HEK293 (cell line): ENCODE data around the gene MAS1.

Experiments used
- CTCF ChIA-PET: fragments of 350-600 bp; formaldehyde crosslinking; extraction: SDS; loops from one replicate; lab custom pipeline; 2021; ENCODE audit warnings: antibody characterized with exemption; lab: Yijun Ruan, JAX
- POLR2A ChIA-PET: fragments of 300-600 bp; formaldehyde crosslinking; extraction: SDS; loops from one replicate; lab custom pipeline; 2020; ENCODE audit warnings: antibody characterized with exemption, inconsistent platforms; lab: Yijun Ruan, JAX
- H3K27ac ChIP-seq: fragments of 200-500 bp; sonication (Bioruptor generic); 2 replicates; pipeline ENCODE4 v1.5.1; 2014; ENCODE audit warnings: low read depth, low read length, control low read depth, inconsistent platforms; ENCODE audit errors: extremely low read depth
- H3K36me3 ChIP-seq, 2 experiments: fragments of 200-500 bp in 1 of 2; sonication (Bioruptor generic) in 1 of 2; 1 replicate in 1 of 2; 2 replicates in 1 of 2; pipeline ENCODE4 v1.5.1; 2014 to 2017; ENCODE audit warnings: inconsistent platforms in 2 of 2, low read length in 2 of 2; ENCODE audit not compliant: control insufficient read depth in 2 of 2, insufficient read depth in 1 of 2
- H3K4me1 ChIP-seq: fragments of 200-500 bp; sonication (Bioruptor generic); 2 replicates; pipeline ENCODE4 v1.5.1; 2014; ENCODE audit warnings: mild to moderate bottlenecking, low read length, inconsistent platforms; ENCODE audit not compliant: control insufficient read depth, insufficient read depth
- H3K4me3 ChIP-seq: 2 replicates; pipeline ENCODE4 v1.5.1; 2011; ENCODE audit warnings: low read depth, mild to moderate bottlenecking, control low read depth, low read length, moderate library complexity
- H3K9me3 ChIP-seq: fragments of 200-500 bp; sonication (Bioruptor generic); 2 replicates; pipeline ENCODE4 v1.5.1; 2014; ENCODE audit warnings: low read depth, low read length, inconsistent platforms; ENCODE audit not compliant: control insufficient read depth, insufficient read depth
- HOXD13 ChIP-seq: sonication (generic); formaldehyde crosslinking; IDR thresholded peaks from 2 replicates; pipeline ENCODE4 v1.8.0; 2022; ENCODE audit warnings: missing genetic modification reagents, borderline replicate concordance
- OSR2 ChIP-seq: fragments of 450-650 bp; formaldehyde crosslinking; IDR thresholded peaks from 2 replicates; pipeline ENCODE4 v1.5.1; 2016; ENCODE audit warnings: missing biosample characterization, missing genetic modification characterization
- REPIN1 ChIP-seq: fragments of 450-650 bp; formaldehyde crosslinking; IDR thresholded peaks from 2 replicates; pipeline ENCODE4 v1.5.1; 2017; ENCODE audit warnings: missing biosample characterization, missing genetic modification characterization, low read depth
- SCRT2 ChIP-seq: fragments of 450-650 bp; formaldehyde crosslinking; IDR thresholded peaks from 2 replicates; pipeline ENCODE4 v1.5.1; 2016; ENCODE audit warnings: missing biosample characterization, missing genetic modification characterization
- SETDB1 ChIP-seq: IDR thresholded peaks from one replicate; pipeline ENCODE4 v1.6.1; 2017; ENCODE audit warnings: mild to moderate bottlenecking, low read length, moderate library complexity, mixed read lengths; ENCODE audit not compliant: insufficient read length
- SP3 ChIP-seq: fragments of 450-650 bp; formaldehyde crosslinking; IDR thresholded peaks from 2 replicates; pipeline ENCODE4 v1.5.1; 2016; ENCODE audit warnings: missing biosample characterization, missing genetic modification characterization
- TRIM28 ChIP-seq: IDR thresholded peaks from 2 replicates; pipeline ENCODE4 v1.6.1; 2011; ENCODE audit warnings: low read length, control low read depth, borderline replicate concordance
- WT1 ChIP-seq: fragments of 450-650 bp; formaldehyde crosslinking; IDR thresholded peaks from 2 replicates; pipeline ENCODE4 v1.5.1; 2016; ENCODE audit warnings: missing biosample characterization, missing genetic modification characterization
- ZBTB21 ChIP-seq: fragments of 450-650 bp; formaldehyde crosslinking; IDR thresholded peaks from 2 replicates; pipeline ENCODE4 v1.5.1; 2017; ENCODE audit warnings: missing biosample characterization, missing genetic modification characterization
- ZNF112 ChIP-seq: fragments of 450-650 bp; formaldehyde crosslinking; IDR thresholded peaks from 2 replicates; pipeline ENCODE4 v1.5.0; 2017; ENCODE audit warnings: missing biosample characterization, missing genetic modification characterization
- ZNF16 ChIP-seq: fragments of 450-650 bp; formaldehyde crosslinking; IDR thresholded peaks from 2 replicates; pipeline ENCODE4 v1.5.1; 2016; ENCODE audit warnings: low read depth, missing biosample characterization, missing genetic modification characterization
- ZNF274 ChIP-seq, 2 experiments: fragments of 200-500 bp in 1 of 2; fragments of 450-650 bp in 1 of 2; sonication (Bioruptor generic) in 1 of 2; formaldehyde crosslinking in 1 of 2; IDR thresholded peaks; 2 replicates each; pipeline versions ENCODE4 v1.5.1 to v1.6.1; 2014 to 2016; ENCODE audit warnings: borderline replicate concordance in 1 of 2, inconsistent platforms in 1 of 2, low read length in 1 of 2, missing biosample characterization in 1 of 2, missing genetic modification characterization in 1 of 2
- ZNF335 ChIP-seq: fragments of 450-650 bp; formaldehyde crosslinking; conservative IDR thresholded peaks from 2 replicates; pipeline ENCODE4 v1.5.1; 2016; ENCODE audit warnings: missing biosample characterization, missing genetic modification characterization
- ZNF366 ChIP-seq: fragments of 450-650 bp; formaldehyde crosslinking; conservative IDR thresholded peaks from 2 replicates; pipeline ENCODE4 v1.5.1; 2016; ENCODE audit warnings: missing biosample characterization, missing genetic modification characterization
- ZNF37A ChIP-seq: fragments of 450-650 bp; IDR thresholded peaks from 2 replicates; pipeline ENCODE4 v1.5.1; 2018; ENCODE audit warnings: missing biosample characterization, missing genetic modification characterization
- ZNF433 ChIP-seq: fragments of 450-650 bp; formaldehyde crosslinking; IDR thresholded peaks from 2 replicates; pipeline ENCODE4 v1.5.1; 2016; ENCODE audit warnings: missing biosample characterization, missing genetic modification characterization, low read depth
- ZNF514 ChIP-seq: fragments of 450-650 bp; formaldehyde crosslinking; IDR thresholded peaks from 2 replicates; pipeline ENCODE4 v1.5.1; 2016; ENCODE audit warnings: missing biosample characterization, missing genetic modification characterization
- ZNF600 ChIP-seq: fragments of 450-650 bp; formaldehyde crosslinking; IDR thresholded peaks from 2 replicates; pipeline ENCODE4 v1.5.1; 2016; ENCODE audit warnings: missing biosample characterization, missing genetic modification characterization
- ZNF629 ChIP-seq: fragments of 450-650 bp; formaldehyde crosslinking; IDR thresholded peaks from 2 replicates; pipeline ENCODE4 v1.5.1; 2017; ENCODE audit warnings: missing biosample characterization, missing genetic modification characterization
- ZNF654 ChIP-seq: fragments of 450-650 bp; formaldehyde crosslinking; IDR thresholded peaks from 2 replicates; pipeline ENCODE4 v1.5.1; 2016; ENCODE audit warnings: low read depth, missing biosample characterization, missing genetic modification characterization
- ZNF707 ChIP-seq: fragments of 450-650 bp; formaldehyde crosslinking; IDR thresholded peaks from 2 replicates; pipeline ENCODE4 v1.5.1; 2016; ENCODE audit warnings: missing biosample characterization, missing genetic modification characterization
- ZNF776 ChIP-seq: fragments of 450-650 bp; formaldehyde crosslinking; IDR thresholded peaks from 2 replicates; pipeline ENCODE4 v1.5.0; 2017; ENCODE audit warnings: missing biosample characterization, missing genetic modification characterization, borderline replicate concordance
- TF ChIP-seq, protein P1 (sequence below): fragments of 450-650 bp; formaldehyde crosslinking; IDR thresholded peaks from 2 replicates; pipeline ENCODE4 v1.5.1; 2017; ENCODE audit warnings: missing biosample characterization, missing genetic modification characterization
- TF ChIP-seq, protein P2 (sequence below): fragments of 450-650 bp; formaldehyde crosslinking; IDR thresholded peaks from 2 replicates; pipeline ENCODE4 v1.5.1; 2016; ENCODE audit warnings: missing biosample characterization, missing genetic modification characterization, low read depth
- TF ChIP-seq, protein P3 (sequence below): fragments of 450-650 bp; formaldehyde crosslinking; IDR thresholded peaks from 2 replicates; pipeline ENCODE4 v1.5.1; 2016; ENCODE audit warnings: missing biosample characterization, missing genetic modification characterization

MAS1 gene

DNA sequence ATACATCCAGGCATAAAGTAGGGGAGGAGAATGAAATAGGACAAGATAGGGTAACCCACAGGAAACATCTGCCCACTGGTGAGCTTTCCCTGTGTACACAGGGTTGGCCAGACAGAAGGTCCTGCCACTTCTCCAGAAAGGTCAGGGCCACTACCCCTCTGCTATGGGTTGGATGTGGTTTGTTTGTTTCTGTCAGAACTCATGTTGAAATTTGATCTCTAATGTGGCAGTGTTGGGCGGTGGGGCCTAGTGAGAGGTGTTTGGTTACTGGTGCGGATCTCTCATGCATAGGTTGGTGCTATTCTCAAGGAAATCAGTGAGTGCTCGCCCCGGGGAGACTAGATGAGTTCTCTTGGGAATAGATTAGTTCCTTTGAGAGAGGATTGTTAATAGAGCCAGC lies 15.6 kb upstream of the MAS1 start:
- TF ChIP-seq ZNF335 = no peak
- peak; percentile 26; the same call in 1 of the 2 replicates for TF ChIP-seq ZNF600 (tag by site-specific recombination)
- TF ChIP-seq TRIM28 = 0 out of 2 replicates have a peak, but pooled peaks have one; percentile 71
- no peak for TF ChIP-seq ZNF433 (tag by site-specific recombination)
- TF ChIP-seq ZNF16 (tag by site-specific recombination) = no peak
- TF ChIP-seq ZNF514 = no peak
- TF ChIP-seq SETDB1 = peak; percentile 43
- TF ChIP-seq ZBTB21 (tag by site-specific recombination) = no peak
- TF ChIP-seq ZNF654 (tag by site-specific recombination) = no peak
- TF ChIP-seq, all 188 proteins: peak for 3
- Histone ChIP-seq H3K4me1 (no peaks in the 10 kb centered on the region), H3K36me3 (no peaks in the 10 kb centered on the region), H3K9me3 (no peaks in the 10 kb centered on the region), H3K4me3 (no peak overlapping the region), H3K27ac (no peak overlapping the region)
- ChIA-PET CTCF (interaction anchor here (2.2 kb wide), 1 partner anchor 12 kb away, joined by 10 read pairs; no protein-coding TSS in a partner anchor), POLR2A (no interaction called here)

DNA sequence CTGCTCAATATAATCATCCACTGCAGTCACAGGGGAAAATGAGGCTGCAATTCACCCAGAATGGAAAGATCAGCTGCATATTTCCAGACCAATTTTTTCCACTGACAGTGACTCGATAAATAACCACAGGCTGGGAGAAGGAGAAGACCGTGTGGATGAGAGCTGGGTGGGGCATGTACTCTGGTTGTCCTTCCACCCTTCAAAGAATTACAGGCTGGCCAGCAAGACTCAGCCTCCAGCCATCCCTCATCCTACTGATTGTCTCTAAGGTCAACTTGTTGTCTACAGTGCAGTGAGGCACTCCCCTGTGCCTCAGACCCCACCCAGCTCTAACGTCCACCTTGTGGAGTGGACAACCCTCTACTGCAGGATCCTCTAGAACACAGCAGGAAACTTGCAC lies 14.5 kb upstream of the MAS1 start:
- H3K4me3 ChIP-seq = no peak overlapping the region
- ChIA-PET CTCF (interaction anchor here (1.0 to 2.2 kb wide), 2 partner anchors 9 to 13 kb away, joined by 3 to 10 read pairs; no protein-coding TSS in a partner anchor), POLR2A (no interaction called here)
- no peaks in the 10 kb centered on the region for H3K9me3 ChIP-seq
- H3K27ac ChIP-seq = no peak overlapping the region
- H3K36me3 ChIP-seq = no peaks in the 10 kb centered on the region
- H3K4me1 ChIP-seq = no peaks in the 10 kb centered on the region
- TF ChIP-seq HOXD13 (CRISPR knock-in tag) (no peak), ZNF274 (IDR thresholded peaks at IDR 0.05; ENCODE audit: low read length) (no peak), ZNF274 (tag by site-specific recombination; IDR thresholded peaks at IDR 0.05; ENCODE audit: borderline replicate concordance) (no peak), ZNF112 (tag by site-specific recombination) (no peak)
- TF ChIP-seq, protein P1, sequence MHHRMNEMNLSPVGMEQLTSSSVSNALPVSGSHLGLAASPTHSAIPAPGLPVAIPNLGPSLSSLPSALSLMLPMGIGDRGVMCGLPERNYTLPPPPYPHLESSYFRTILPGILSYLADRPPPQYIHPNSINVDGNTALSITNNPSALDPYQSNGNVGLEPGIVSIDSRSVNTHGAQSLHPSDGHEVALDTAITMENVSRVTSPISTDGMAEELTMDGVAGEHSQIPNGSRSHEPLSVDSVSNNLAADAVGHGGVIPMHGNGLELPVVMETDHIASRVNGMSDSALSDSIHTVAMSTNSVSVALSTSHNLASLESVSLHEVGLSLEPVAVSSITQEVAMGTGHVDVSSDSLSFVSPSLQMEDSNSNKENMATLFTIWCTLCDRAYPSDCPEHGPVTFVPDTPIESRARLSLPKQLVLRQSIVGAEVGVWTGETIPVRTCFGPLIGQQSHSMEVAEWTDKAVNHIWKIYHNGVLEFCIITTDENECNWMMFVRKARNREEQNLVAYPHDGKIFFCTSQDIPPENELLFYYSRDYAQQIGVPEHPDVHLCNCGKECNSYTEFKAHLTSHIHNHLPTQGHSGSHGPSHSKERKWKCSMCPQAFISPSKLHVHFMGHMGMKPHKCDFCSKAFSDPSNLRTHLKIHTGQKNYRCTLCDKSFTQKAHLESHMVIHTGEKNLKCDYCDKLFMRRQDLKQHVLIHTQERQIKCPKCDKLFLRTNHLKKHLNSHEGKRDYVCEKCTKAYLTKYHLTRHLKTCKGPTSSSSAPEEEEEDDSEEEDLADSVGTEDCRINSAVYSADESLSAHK = no peak

DNA sequence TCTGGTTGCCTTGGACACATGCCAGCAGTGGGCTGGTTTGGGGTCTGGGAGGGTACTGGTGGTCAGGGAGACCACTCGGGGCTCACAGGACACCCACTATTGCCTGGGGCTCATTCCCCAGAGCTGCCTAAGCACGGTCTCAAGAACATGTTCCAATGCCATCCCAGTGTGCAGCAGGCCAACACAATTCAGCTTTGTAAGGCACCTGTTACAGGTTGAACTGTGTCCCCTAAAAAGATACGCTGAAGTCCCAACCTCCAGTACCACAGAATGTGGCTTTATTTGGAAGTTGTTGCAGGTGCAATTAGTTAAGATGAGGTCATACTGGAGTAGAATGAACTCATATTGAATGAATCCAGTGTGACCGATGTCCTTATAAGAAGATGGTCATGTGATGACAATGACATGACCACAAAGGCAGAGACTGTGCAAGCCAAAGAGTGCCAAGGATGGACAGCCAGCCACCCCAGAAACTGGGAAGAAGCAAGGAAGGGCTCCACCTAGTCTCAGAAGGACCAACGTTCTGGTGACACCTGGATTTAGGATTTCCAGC lies 13.5 kb upstream of the MAS1 start:
- no peaks in the 10 kb centered on the region for H3K4me1 ChIP-seq
- H3K9me3 ChIP-seq = no peaks in the 10 kb centered on the region
- POLR2A ChIA-PET = no interaction called here
- H3K36me3 ChIP-seq = no peaks in the 10 kb centered on the region
- no peak overlapping the region for H3K27ac ChIP-seq
- 0 out of 2 replicates have a peak, but pooled peaks have one; percentile 20 for TF ChIP-seq ZNF366 (tag by site-specific recombination)
- TF ChIP-seq TRIM28 = no peak
- no peak for TF ChIP-seq OSR2
- no peak for TF ChIP-seq ZNF37A (tag by site-specific recombination)
- TF ChIP-seq ZNF629 (tag by site-specific recombination) = 0 out of 2 replicates have a peak, but pooled peaks have one; percentile 40
- TF ChIP-seq, protein P2, sequence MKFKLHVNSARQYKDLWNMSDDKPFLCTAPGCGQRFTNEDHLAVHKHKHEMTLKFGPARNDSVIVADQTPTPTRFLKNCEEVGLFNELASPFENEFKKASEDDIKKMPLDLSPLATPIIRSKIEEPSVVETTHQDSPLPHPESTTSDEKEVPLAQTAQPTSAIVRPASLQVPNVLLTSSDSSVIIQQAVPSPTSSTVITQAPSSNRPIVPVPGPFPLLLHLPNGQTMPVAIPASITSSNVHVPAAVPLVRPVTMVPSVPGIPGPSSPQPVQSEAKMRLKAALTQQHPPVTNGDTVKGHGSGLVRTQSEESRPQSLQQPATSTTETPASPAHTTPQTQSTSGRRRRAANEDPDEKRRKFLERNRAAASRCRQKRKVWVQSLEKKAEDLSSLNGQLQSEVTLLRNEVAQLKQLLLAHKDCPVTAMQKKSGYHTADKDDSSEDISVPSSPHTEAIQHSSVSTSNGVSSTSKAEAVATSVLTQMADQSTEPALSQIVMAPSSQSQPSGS (tag by site-specific recombination) = 0 out of 2 replicates have a peak, but pooled peaks have one; percentile 47
- no peak for TF ChIP-seq ZNF707 (tag by site-specific recombination)
- no peak for TF ChIP-seq ZNF776
- TF ChIP-seq SP3 (tag by site-specific recombination) = no peak
- peak; percentile 66 for TF ChIP-seq SCRT2 (tag by site-specific recombination)
- no peak for TF ChIP-seq WT1
- TF ChIP-seq, protein P3, sequence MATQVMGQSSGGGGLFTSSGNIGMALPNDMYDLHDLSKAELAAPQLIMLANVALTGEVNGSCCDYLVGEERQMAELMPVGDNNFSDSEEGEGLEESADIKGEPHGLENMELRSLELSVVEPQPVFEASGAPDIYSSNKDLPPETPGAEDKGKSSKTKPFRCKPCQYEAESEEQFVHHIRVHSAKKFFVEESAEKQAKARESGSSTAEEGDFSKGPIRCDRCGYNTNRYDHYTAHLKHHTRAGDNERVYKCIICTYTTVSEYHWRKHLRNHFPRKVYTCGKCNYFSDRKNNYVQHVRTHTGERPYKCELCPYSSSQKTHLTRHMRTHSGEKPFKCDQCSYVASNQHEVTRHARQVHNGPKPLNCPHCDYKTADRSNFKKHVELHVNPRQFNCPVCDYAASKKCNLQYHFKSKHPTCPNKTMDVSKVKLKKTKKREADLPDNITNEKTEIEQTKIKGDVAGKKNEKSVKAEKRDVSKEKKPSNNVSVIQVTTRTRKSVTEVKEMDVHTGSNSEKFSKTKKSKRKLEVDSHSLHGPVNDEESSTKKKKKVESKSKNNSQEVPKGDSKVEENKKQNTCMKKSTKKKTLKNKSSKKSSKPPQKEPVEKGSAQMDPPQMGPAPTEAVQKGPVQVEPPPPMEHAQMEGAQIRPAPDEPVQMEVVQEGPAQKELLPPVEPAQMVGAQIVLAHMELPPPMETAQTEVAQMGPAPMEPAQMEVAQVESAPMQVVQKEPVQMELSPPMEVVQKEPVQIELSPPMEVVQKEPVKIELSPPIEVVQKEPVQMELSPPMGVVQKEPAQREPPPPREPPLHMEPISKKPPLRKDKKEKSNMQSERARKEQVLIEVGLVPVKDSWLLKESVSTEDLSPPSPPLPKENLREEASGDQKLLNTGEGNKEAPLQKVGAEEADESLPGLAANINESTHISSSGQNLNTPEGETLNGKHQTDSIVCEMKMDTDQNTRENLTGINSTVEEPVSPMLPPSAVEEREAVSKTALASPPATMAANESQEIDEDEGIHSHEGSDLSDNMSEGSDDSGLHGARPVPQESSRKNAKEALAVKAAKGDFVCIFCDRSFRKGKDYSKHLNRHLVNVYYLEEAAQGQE = no peak
- TF ChIP-seq REPIN1 (tag by site-specific recombination) = no peak
- TF ChIP-seq, all 188 proteins: peak for 4
- H3K4me3 ChIP-seq = no peak overlapping the region
- CTCF ChIA-PET = interaction anchor here (1.0 kb wide), 2 partner anchors 11 to 14 kb away, joined by 3 read pairs; no protein-coding TSS in a partner anchor
